KMS-11 (cell line): Measurements from ENCODE around the gene NSUN2.

Source experiments
- H2AFZ ChIP-seq: fragments of 200-600 bp; sonication (generic); 2 replicates; pipeline ENCODE4 v1.6.1; 2016; ENCODE audit warnings: antibody characterized with exemption, mixed run types, low read depth
- H3K27ac ChIP-seq: fragments of 200-600 bp; sonication (generic); 2 replicates; pipeline ENCODE4 v1.6.1; 2016; ENCODE audit warnings: mild to moderate bottlenecking, mixed run types
- H3K27me3 ChIP-seq: fragments of 200-600 bp; sonication (generic); 2 replicates; pipeline ENCODE4 v1.6.1; 2017; ENCODE audit warnings: mild to moderate bottlenecking, low read depth, mixed run types, moderate library complexity; ENCODE audit not compliant: insufficient read depth
- H3K36me3 ChIP-seq: fragments of 200-600 bp; sonication (generic); 2 replicates; pipeline ENCODE4 v1.6.1; 2017; ENCODE audit warnings: mild to moderate bottlenecking, mixed run types; ENCODE audit not compliant: insufficient read depth
- H3K4me1 ChIP-seq: fragments of 200-600 bp; sonication (generic); 2 replicates; pipeline ENCODE4 v1.6.1; 2016; ENCODE audit warnings: mild to moderate bottlenecking, low read depth, mixed run types; ENCODE audit not compliant: poor library complexity, severe bottlenecking
- H3K4me2 ChIP-seq: fragments of 200-600 bp; sonication (generic); 2 replicates; pipeline ENCODE4 v1.7.0; 2016; ENCODE audit warnings: mild to moderate bottlenecking, mixed run types
- H3K4me3 ChIP-seq: fragments of 200-600 bp; sonication (generic); IDR thresholded peaks from 2 replicates; pipeline ENCODE4 v1.6.1; 2017; ENCODE audit warnings: low read depth, low read length, mixed read lengths; ENCODE audit not compliant: insufficient read depth
- H3K79me2 ChIP-seq: fragments of 200-600 bp; sonication (generic); 2 replicates; pipeline ENCODE4 v1.6.1; 2016; ENCODE audit warnings: low read depth, mixed run types; ENCODE audit not compliant: insufficient read depth
- H3K9ac ChIP-seq: fragments of 200-600 bp; sonication (generic); 2 replicates; pipeline ENCODE4 v1.6.1; 2016; ENCODE audit warnings: mild to moderate bottlenecking, mixed run types
- H4K20me1 ChIP-seq: fragments of 200-600 bp; sonication (generic); 2 replicates; pipeline ENCODE4 v1.6.1; 2016; ENCODE audit warnings: mild to moderate bottlenecking, mixed run types; ENCODE audit not compliant: insufficient read depth
- TF ChIP-seq, protein P1 (sequence below): fragments of 200-600 bp; sonication (generic); conservative IDR thresholded peaks from 2 replicates; pipeline ENCODE4 v1.6.1; 2017; ENCODE audit warnings: low read depth, mild to moderate bottlenecking, antibody characterized with exemption, low read length, moderate library complexity, mixed read lengths

The NSUN2 gene

DNA sequence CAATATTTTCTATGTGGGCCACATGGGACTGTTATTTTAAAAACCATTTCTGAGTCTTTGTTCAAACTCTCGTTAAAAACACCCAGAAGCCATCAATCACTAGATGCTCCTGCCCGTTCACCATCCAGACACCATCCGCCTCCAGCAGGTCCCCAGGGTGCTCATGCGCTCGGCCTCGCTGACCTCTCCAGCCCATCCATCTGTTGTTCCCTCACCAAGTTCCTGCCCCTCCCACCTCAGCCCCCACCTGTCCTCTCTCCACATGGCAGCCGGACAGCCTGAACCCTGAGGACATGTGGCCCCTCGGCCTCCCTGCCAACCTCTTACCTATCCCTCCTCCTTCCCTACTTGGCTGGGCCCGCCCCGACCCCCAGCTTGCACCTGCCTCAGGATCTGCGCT lies 31.6 kb downstream of the NSUN2 start:
- peaks cover 27% of the 10 kb centered on the region; the same call in 1 of the 2 replicates for H3K36me3 ChIP-seq
- no peaks in the 10 kb centered on the region for H4K20me1 ChIP-seq
- H3K4me2 ChIP-seq, result no peak overlapping the region
- no peak overlapping the region for H3K27ac ChIP-seq
- H2AFZ ChIP-seq, result no peak overlapping the region
- H3K4me3 ChIP-seq, result no peak overlapping the region
- H3K4me1 ChIP-seq, result no peaks in the 10 kb centered on the region
- no peaks in the 10 kb centered on the region for H3K27me3 ChIP-seq
- TF ChIP-seq, protein P1, sequence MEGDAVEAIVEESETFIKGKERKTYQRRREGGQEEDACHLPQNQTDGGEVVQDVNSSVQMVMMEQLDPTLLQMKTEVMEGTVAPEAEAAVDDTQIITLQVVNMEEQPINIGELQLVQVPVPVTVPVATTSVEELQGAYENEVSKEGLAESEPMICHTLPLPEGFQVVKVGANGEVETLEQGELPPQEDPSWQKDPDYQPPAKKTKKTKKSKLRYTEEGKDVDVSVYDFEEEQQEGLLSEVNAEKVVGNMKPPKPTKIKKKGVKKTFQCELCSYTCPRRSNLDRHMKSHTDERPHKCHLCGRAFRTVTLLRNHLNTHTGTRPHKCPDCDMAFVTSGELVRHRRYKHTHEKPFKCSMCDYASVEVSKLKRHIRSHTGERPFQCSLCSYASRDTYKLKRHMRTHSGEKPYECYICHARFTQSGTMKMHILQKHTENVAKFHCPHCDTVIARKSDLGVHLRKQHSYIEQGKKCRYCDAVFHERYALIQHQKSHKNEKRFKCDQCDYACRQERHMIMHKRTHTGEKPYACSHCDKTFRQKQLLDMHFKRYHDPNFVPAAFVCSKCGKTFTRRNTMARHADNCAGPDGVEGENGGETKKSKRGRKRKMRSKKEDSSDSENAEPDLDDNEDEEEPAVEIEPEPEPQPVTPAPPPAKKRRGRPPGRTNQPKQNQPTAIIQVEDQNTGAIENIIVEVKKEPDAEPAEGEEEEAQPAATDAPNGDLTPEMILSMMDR, result no peak
- no peak overlapping the region for H3K9ac ChIP-seq
- H3K79me2 ChIP-seq, result no peaks in the 10 kb centered on the region

- Histone ChIP-seq H3K9ac (no peak overlapping the region), H3K4me1 (no peaks in the 10 kb centered on the region), H3K4me2 (no peak overlapping the region), H3K27me3 (no peaks in the 10 kb centered on the region), H2AFZ (no peak overlapping the region), H4K20me1 (no peaks in the 10 kb centered on the region), H3K27ac (no peak overlapping the region), H3K79me2 (no peaks in the 10 kb centered on the region), H3K36me3 (peaks cover 23% of the 10 kb centered on the region; the same call in 1 of the 2 replicates), H3K4me3 (no peak overlapping the region)
- TF ChIP-seq, protein P1, result no peak
Observed at GRCh38 chr5:6599739-6600138, 33.1 kb downstream of the NSUN2 start.

GRCh38 chr5:6598351-6598900 lies 34.4 kb downstream of the NSUN2 start:
- Histone ChIP-seq H3K27ac (no peak overlapping the region), H4K20me1 (no peaks in the 10 kb centered on the region), H3K4me2 (no peak overlapping the region), H3K27me3 (no peaks in the 10 kb centered on the region), H3K79me2 (no peaks in the 10 kb centered on the region), H2AFZ (no peak overlapping the region), H3K9ac (no peak overlapping the region), H3K4me1 (no peaks in the 10 kb centered on the region), H3K4me3 (no peak overlapping the region), H3K36me3 (peaks cover 11% of the 10 kb centered on the region; the same call in 1 of the 2 replicates)
- TF ChIP-seq, protein P1, result no peak

DNA sequence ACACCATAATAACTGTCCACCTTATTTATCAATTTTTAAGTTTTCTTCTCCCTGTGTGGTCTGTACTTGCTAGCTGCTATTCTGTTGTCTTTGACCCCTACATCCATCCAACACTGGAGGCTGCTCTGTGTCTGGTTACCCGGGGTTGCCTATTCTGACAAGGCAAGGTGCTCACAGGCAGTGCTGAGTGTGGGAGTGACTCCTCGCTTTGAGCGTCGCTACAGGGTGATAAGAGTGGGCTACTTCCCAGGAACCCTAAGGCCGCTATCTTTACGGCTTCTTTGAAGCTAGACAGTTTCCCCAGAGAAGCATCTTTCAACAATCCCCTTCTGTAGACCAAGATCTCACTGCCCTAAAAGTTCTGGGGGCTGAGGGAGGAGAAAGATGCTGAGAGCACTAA lies 35.3 kb downstream of the NSUN2 start:
- no peaks in the 10 kb centered on the region for H3K4me1 ChIP-seq
- peaks cover 7% of the 10 kb centered on the region; the same call in 1 of the 2 replicates for H3K36me3 ChIP-seq
- no peaks in the 10 kb centered on the region for H3K79me2 ChIP-seq
- H3K27ac ChIP-seq, result no peak overlapping the region
- TF ChIP-seq, protein P1, result no peak
- H3K4me2 ChIP-seq, result no peak overlapping the region
- H3K9ac ChIP-seq, result no peak overlapping the region
- no peaks in the 10 kb centered on the region for H3K27me3 ChIP-seq
- no peaks in the 10 kb centered on the region for H4K20me1 ChIP-seq
- no peak overlapping the region for H3K4me3 ChIP-seq
- H2AFZ ChIP-seq, result no peak overlapping the region
